Activated T-helper 1 cell treated with anti-CD3 and anti-CD28 coated beads, Interleukin-2, amount 50 U/mL, for 16 hours (primary cell): ENCODE measurements around the gene PLEKHM2.
"Not testable (repeated sequence)": the region's sequence is repeated elsewhere in the genome, so short reads cannot be mapped to it uniquely, and the experiment has no call there.

Experiments used
- DNase-seq, 2 donors: peaks; one replicate each; pipeline ENCODE4 v3.0.0-alpha.2; 2020; ENCODE audit warnings: low read depth in 1 of 2, low spot score in 1 of 2

Gene PLEKHM2

GRCh38 chr1:15676688-15677661 lies 7.1 kb upstream of the PLEKHM2 start:
- no peak for DNase-seq

- DNase-seq, result no peak
Measured at GRCh38 chr1:15678578-15678977, 5.5 kb upstream of the PLEKHM2 start.

- no peak for DNase-seq
Measured at GRCh38 chr1:15680131-15680530, 4.0 kb upstream of the PLEKHM2 start.

GRCh38 chr1:15680561-15681348 lies 3.4 kb upstream of the PLEKHM2 start:
- DNase-seq, result no peak

GRCh38 chr1:15681349-15682292 lies 2.5 kb upstream of the PLEKHM2 start:
- no peak for DNase-seq

GRCh38 chr1:15682936-15683341 lies 1.2 kb upstream of the PLEKHM2 start:
- DNase-seq, result no peak

- no peak for DNase-seq
Measured at GRCh38 chr1:15683345-15684039, 628 bp upstream of the PLEKHM2 start.

- peak; percentile 8 to 13 for DNase-seq
Measured at GRCh38 chr1:15684468-15685291, 560 bp downstream of the PLEKHM2 start.

GRCh38 chr1:15685820-15686219 lies 1.7 kb downstream of the PLEKHM2 start:
- no peak for DNase-seq

- no peak for DNase-seq
Measured at GRCh38 chr1:15687446-15687845, 3.3 kb downstream of the PLEKHM2 start.

- no peak for DNase-seq
Measured at GRCh38 chr1:15690317-15690716, 6.2 kb downstream of the PLEKHM2 start.

GRCh38 chr1:15691434-15692032 lies 7.4 kb downstream of the PLEKHM2 start:
- no peak for DNase-seq

- no peak for DNase-seq
Measured at GRCh38 chr1:15692121-15692682, 8.1 kb downstream of the PLEKHM2 start.

- no peak for DNase-seq
Measured at GRCh38 chr1:15693371-15693770, 9.3 kb downstream of the PLEKHM2 start.

- peak in 1 of 2 donors; percentile 1 for DNase-seq
Measured at GRCh38 chr1:15696956-15697521, 12.9 kb downstream of the PLEKHM2 start.

GRCh38 chr1:15698201-15698600 lies 14.1 kb downstream of the PLEKHM2 start:
- no peak for DNase-seq

GRCh38 chr1:15699321-15699720 lies 15.2 kb downstream of the PLEKHM2 start:
- not testable (repeated sequence) for DNase-seq

GRCh38 chr1:15700508-15700907 lies 16.4 kb downstream of the PLEKHM2 start:
- DNase-seq, result no peak
